HFFc6 (cell line): Measurements from ENCODE around the gene HOPX. TPM values are rescaled to one million over a fixed set of nuclear protein-coding genes. Genes with fewer than 3 reads are reported as not detected.
"Not testable (repeated sequence)": the region's sequence is repeated elsewhere in the genome, so short reads cannot be mapped to it uniquely, and the experiment has no call there.

Experiments
- DNase-seq: peaks from one replicate; pipeline ENCODE4 v3.0.0-alpha.2; 2018
- H3K27ac Mint-ChIP-seq: 2 replicates; pipeline ENCODE4 v1.8.0; 2020; ENCODE audit warnings: mild to moderate bottlenecking, mixed read lengths
- H3K27me3 Mint-ChIP-seq: 2 replicates; pipeline ENCODE4 v1.8.0; 2021; ENCODE audit warnings: mild to moderate bottlenecking, moderate library complexity, mixed read lengths; ENCODE audit not compliant: insufficient read depth
- H3K36me3 Mint-ChIP-seq: 2 replicates; pipeline ENCODE4 v1.8.0; 2021; ENCODE audit warnings: low read depth, mixed read lengths
- H3K4me1 Mint-ChIP-seq: 2 replicates; pipeline ENCODE4 v1.8.0; 2020; ENCODE audit warnings: low read depth, mixed read lengths
- H3K4me3 Mint-ChIP-seq: 2 replicates; pipeline ENCODE4 v1.8.0; 2020; ENCODE audit warnings: mild to moderate bottlenecking, moderate library complexity, mixed read lengths
- H3K9me3 Mint-ChIP-seq: 2 replicates; pipeline ENCODE4 v1.8.0; 2020; ENCODE audit warnings: mild to moderate bottlenecking, mixed read lengths
- total RNA-seq, 6 experiments: library from RNA; stranded (reverse); fragmentation: NEBNext Ultra II Directional; extraction: Animal tissue kit (Norgen Biotek cat#: 25700); gene quantifications; 2 replicates in 1 of 6; 3 replicates in 5 of 6; pipeline ENCODE4 v1.2.3, GENCODE V29; 2021
- TF ChIP-seq, protein P1 (sequence below): fragments of 200-600 bp; sonication (generic); IDR thresholded peaks from 2 replicates; pipeline ENCODE4 v1.5.0; 2021; ENCODE audit warnings: antibody characterized with exemption, mild to moderate bottlenecking

Gene HOPX
- total RNA-seq, 6 experiments from 2014 or later = not detected

- TF ChIP-seq, protein P1, sequence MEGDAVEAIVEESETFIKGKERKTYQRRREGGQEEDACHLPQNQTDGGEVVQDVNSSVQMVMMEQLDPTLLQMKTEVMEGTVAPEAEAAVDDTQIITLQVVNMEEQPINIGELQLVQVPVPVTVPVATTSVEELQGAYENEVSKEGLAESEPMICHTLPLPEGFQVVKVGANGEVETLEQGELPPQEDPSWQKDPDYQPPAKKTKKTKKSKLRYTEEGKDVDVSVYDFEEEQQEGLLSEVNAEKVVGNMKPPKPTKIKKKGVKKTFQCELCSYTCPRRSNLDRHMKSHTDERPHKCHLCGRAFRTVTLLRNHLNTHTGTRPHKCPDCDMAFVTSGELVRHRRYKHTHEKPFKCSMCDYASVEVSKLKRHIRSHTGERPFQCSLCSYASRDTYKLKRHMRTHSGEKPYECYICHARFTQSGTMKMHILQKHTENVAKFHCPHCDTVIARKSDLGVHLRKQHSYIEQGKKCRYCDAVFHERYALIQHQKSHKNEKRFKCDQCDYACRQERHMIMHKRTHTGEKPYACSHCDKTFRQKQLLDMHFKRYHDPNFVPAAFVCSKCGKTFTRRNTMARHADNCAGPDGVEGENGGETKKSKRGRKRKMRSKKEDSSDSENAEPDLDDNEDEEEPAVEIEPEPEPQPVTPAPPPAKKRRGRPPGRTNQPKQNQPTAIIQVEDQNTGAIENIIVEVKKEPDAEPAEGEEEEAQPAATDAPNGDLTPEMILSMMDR = no peak
- H3K36me3 Mint-ChIP-seq = no peaks in the 10 kb centered on the region
- H3K27ac Mint-ChIP-seq = no peak overlapping the region
- no peak overlapping the region for H3K4me3 Mint-ChIP-seq
- H3K9me3 Mint-ChIP-seq = no peaks in the 10 kb centered on the region
- no peaks in the 10 kb centered on the region for H3K4me1 Mint-ChIP-seq
- peaks cover 14% of the 10 kb centered on the region; the same call in 1 of the 2 replicates for H3K27me3 Mint-ChIP-seq
- DNase-seq = no peak
Observed at GRCh38 chr4:56696056-56696455, 15.0 kb upstream of the HOPX start.

DNA sequence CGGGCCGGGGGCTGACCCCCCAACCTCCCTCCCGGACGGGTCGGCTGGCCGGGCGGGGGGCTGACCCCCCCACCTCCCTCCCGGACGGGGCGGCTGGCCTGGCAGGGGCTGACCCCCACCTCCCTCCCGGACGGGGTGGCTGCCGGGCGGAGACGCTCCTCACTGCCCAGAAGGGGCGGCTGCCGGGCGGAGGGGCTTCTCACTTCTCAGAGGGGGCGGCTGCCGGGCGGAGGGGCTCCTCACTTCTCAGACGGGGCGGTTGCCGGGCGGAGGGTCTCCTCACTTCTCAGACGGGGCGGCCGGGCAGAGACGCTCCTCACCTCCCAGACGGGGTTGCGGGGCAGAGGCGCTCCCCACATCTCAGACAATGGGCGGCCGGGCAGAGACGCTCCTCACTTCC, 12.4 kb upstream of the HOPX start:
- DNase-seq, H3K4me3 Mint-ChIP-seq, H3K27ac Mint-ChIP-seq, H3K9me3 Mint-ChIP-seq, H3K36me3 Mint-ChIP-seq, H3K27me3 Mint-ChIP-seq: not testable (repeated sequence)
- peaks cover 10% of the 10 kb centered on the region for H3K4me1 Mint-ChIP-seq

GRCh38 chr4:56692576-56692975, 11.5 kb upstream of the HOPX start:
- H3K4me1 Mint-ChIP-seq = peaks cover 10% of the 10 kb centered on the region
- no peak for DNase-seq
- TF ChIP-seq, protein P1 = no peak
- H3K9me3 Mint-ChIP-seq = no peaks in the 10 kb centered on the region
- H3K4me3 Mint-ChIP-seq = no peak overlapping the region
- peaks cover 7% of the 10 kb centered on the region for H3K27me3 Mint-ChIP-seq
- no peak overlapping the region for H3K27ac Mint-ChIP-seq
- H3K36me3 Mint-ChIP-seq = no peaks in the 10 kb centered on the region

GRCh38 chr4:56691425-56691824, 10.3 kb upstream of the HOPX start:
- no peak for DNase-seq
- no peaks in the 10 kb centered on the region for H3K9me3 Mint-ChIP-seq
- no peaks in the 10 kb centered on the region for H3K36me3 Mint-ChIP-seq

GRCh38 chr4:56690393-56690792, 9.3 kb upstream of the HOPX start:
- no peaks in the 10 kb centered on the region for H3K9me3 Mint-ChIP-seq
- peaks cover 10% of the 10 kb centered on the region for H3K4me1 Mint-ChIP-seq
- H3K27ac Mint-ChIP-seq = no peak overlapping the region
- H3K36me3 Mint-ChIP-seq = no peaks in the 10 kb centered on the region
- peaks cover 14% of the 10 kb centered on the region for H3K27me3 Mint-ChIP-seq
- no peak for DNase-seq
- no peak overlapping the region for H3K4me3 Mint-ChIP-seq
- TF ChIP-seq, protein P1 = no peak; the same call in 1 of the 2 replicates

More at GRCh38 chr4:56691425-56691824, 10.3 kb upstream of the HOPX start:
- Mint-ChIP-seq H3K27ac (no peak overlapping the region), H3K27me3 (peaks cover 14% of the 10 kb centered on the region), H3K4me1 (peaks cover 10% of the 10 kb centered on the region), H3K4me3 (no peak overlapping the region)
- TF ChIP-seq, protein P1 = no peak

DNA sequence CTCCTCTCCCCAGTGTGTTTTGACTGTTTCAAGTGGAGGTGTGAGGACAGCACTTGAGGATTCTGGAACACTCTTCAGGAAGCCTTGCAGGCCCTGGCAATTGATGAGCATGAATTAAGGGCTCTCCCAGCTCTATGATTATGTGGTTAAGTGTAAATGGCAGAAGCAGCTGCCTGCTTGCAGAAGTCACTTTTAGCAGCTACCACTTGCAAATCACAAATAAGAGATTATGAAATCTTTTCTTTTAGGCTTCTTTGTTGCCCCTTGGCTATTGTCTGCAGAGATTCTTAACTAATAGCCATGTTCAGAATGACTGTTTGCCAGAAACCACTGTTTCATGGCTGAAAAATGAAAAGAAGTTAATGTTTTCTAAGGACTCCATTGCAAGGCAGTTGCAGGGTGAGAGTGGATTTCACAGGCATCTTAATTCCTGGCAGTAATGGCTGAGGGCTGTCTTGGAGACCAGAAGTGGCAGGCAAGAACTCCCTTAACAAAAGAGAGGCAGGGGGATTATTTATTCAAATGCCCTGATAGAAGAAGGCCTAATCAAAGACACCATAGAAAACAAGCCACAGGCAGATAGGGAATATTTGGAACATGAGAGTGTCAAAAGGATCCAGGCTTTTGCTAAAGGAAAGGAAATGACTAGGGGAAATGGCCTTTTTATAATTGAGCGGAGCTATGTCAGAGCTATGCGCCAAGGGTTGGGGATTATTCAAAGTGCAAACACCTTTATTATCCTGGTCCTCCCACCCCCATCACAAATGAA, 8.3 kb upstream of the HOPX start:
- H3K9me3 Mint-ChIP-seq = no peaks in the 10 kb centered on the region
- H3K36me3 Mint-ChIP-seq = no peaks in the 10 kb centered on the region
- H3K4me1 Mint-ChIP-seq = peaks cover 10% of the 10 kb centered on the region
- no peak for DNase-seq
- no peak overlapping the region for H3K27ac Mint-ChIP-seq
- no peak overlapping the region for H3K4me3 Mint-ChIP-seq
- H3K27me3 Mint-ChIP-seq = peaks cover 7% of the 10 kb centered on the region
- TF ChIP-seq, protein P1 = no peak
